Natural killer cell (primary cell): ENCODE data around the gene WNT5A. TPM values are rescaled to one million over a fixed set of nuclear protein-coding genes. Genes with fewer than 3 reads are reported as not detected.

Source experiments
- ATAC-seq, 3 donors: fragments of 150-1000 bp in 2 of 3; fragments of 200-7000 bp in 1 of 3; cut with Tn5 transposase; 1 replicate in 1 of 3; 2 replicates in 2 of 3; pipeline ENCODE4 v1.10.0; 2021; ENCODE audit warnings: mild to moderate bottlenecking in 2 of 3, moderate library complexity in 2 of 3
- DNase-seq, 2 donors: peaks; one replicate each; pipeline versions ENCODE4 v3.0.0 to v3.0.0-alpha.2; 2013 to 2021; ENCODE audit warnings: mixed read lengths in 1 of 2
- H3K27ac ChIP-seq: one replicate; pipeline ENCODE4 v1.5.1; 2013; ENCODE audit warnings: mild to moderate bottlenecking, low read length
- H3K27me3 ChIP-seq: one replicate; pipeline ENCODE4 v1.6.1; 2013; ENCODE audit warnings: low read length; ENCODE audit not compliant: control insufficient read depth, insufficient read depth
- H3K36me3 ChIP-seq: one replicate; pipeline ENCODE4 v1.6.1; 2013; ENCODE audit warnings: low read length; ENCODE audit not compliant: control insufficient read depth, insufficient read depth
- H3K4me1 ChIP-seq: one replicate; pipeline ENCODE4 v1.6.1; 2013; ENCODE audit warnings: low read length; ENCODE audit not compliant: control insufficient read depth, insufficient read depth
- H3K4me3 ChIP-seq: one replicate; pipeline ENCODE4 v1.5.1; 2013; ENCODE audit warnings: low read length
- H3K9me3 ChIP-seq: one replicate; pipeline ENCODE4 v1.6.1; 2013; ENCODE audit warnings: low read length; ENCODE audit not compliant: control insufficient read depth, insufficient read depth
- H3K27ac Mint-ChIP-seq, 2 donors: one replicate each; pipeline ENCODE4 v1.8.0; 2022; ENCODE audit warnings: mild to moderate bottlenecking in 2 of 2, mixed read lengths in 2 of 2, moderate library complexity in 1 of 2
- H3K27me3 Mint-ChIP-seq, 2 donors: one replicate each; pipeline ENCODE4 v1.8.0; 2022; ENCODE audit warnings: low read depth in 2 of 2, mixed read lengths in 2 of 2
- H3K36me3 Mint-ChIP-seq: one replicate; pipeline ENCODE4 v1.8.0; 2022; ENCODE audit warnings: mixed read lengths
- H3K4me1 Mint-ChIP-seq, 2 donors: one replicate each; pipeline ENCODE4 v1.8.0; 2022; ENCODE audit warnings: mixed read lengths in 2 of 2
- H3K4me3 Mint-ChIP-seq: one replicate; pipeline ENCODE4 v1.8.0; 2022; ENCODE audit warnings: mild to moderate bottlenecking, moderate library complexity, mixed read lengths
- H3K9me3 Mint-ChIP-seq, 2 donors: one replicate each; pipeline ENCODE4 v1.8.0; 2022; ENCODE audit warnings: mixed read lengths in 2 of 2
- WGBS: methylation state at CpG from one replicate; pipeline ENCODE4 v1.1.7; 2013; ENCODE audit warnings: missing lambda C conversion rate; ENCODE audit not compliant: insufficient coverage; 5-methylcytosine and 5-hydroxymethylcytosine counted together
- intact Hi-C: fragments of 100-400 bp; cut with micrococcal nuclease; formaldehyde crosslinking; loops from one replicate; pipeline ENCODE4 v1.14.2; 2022
- total RNA-seq, 4 donors: library from RNA; stranded (reverse); fragments of 120-200 nt in 1 of 4; gene quantifications; one replicate each; pipeline versions ENCODE4 v1.2.3 to v1.2.4, GENCODE V29; 2013 to 2022
- TF ChIP-seq, protein P1 (sequence below): fragments of 200-600 bp; IDR thresholded peaks from one replicate; pipeline ENCODE4 v1.8.0; 2022; ENCODE audit warnings: antibody characterized with exemption

The WNT5A gene
- total RNA-seq, 3 donors from 2014 or later (not counting 1 experiment from before 2014, with no cell fraction given), result not detected

DNA sequence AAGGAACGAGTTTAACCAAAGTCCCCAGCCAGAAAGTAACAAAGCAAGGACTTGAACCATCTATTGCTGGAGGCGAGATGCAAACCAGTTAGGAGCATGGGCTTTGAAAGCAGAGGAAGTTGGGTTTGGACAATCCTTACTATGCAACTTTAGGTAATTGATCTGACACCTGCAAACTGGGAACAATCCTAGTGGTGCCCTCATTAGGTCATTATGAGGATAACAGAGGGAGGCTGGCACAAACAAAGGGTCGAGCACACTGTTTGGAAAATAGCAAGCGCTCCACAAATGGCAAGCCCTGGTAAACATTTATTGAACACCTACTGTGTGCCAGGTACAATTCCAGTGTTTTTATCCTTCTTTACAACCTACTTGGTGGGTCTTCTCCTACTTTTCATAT lies 45.6 kb downstream of the WNT5A start:
- Mint-ChIP-seq H3K4me1 (no peaks in the 10 kb centered on the region), H3K36me3 (no peaks in the 10 kb centered on the region), H3K9me3 (peaks cover 0 to 6% of the 10 kb centered on the region in 2 donors), H3K27me3 (no peaks in the 10 kb centered on the region), H3K27ac (no peak overlapping the region), H3K4me3 (no peak overlapping the region)
- no peak overlapping the region for H3K4me3 ChIP-seq
- no peak for ATAC-seq
- TF ChIP-seq, protein P1, sequence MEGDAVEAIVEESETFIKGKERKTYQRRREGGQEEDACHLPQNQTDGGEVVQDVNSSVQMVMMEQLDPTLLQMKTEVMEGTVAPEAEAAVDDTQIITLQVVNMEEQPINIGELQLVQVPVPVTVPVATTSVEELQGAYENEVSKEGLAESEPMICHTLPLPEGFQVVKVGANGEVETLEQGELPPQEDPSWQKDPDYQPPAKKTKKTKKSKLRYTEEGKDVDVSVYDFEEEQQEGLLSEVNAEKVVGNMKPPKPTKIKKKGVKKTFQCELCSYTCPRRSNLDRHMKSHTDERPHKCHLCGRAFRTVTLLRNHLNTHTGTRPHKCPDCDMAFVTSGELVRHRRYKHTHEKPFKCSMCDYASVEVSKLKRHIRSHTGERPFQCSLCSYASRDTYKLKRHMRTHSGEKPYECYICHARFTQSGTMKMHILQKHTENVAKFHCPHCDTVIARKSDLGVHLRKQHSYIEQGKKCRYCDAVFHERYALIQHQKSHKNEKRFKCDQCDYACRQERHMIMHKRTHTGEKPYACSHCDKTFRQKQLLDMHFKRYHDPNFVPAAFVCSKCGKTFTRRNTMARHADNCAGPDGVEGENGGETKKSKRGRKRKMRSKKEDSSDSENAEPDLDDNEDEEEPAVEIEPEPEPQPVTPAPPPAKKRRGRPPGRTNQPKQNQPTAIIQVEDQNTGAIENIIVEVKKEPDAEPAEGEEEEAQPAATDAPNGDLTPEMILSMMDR, result no peak
- no peaks in the 10 kb centered on the region for H3K27me3 ChIP-seq
- 81% methylated on average over 4 of the region's 4 CpGs for WGBS
- H3K27ac ChIP-seq, result no peak overlapping the region
- no peak for DNase-seq
- peaks cover 3% of the 10 kb centered on the region for H3K9me3 ChIP-seq
- H3K4me1 ChIP-seq, result no peaks in the 10 kb centered on the region
- H3K36me3 ChIP-seq, result no peaks in the 10 kb centered on the region
- intact Hi-C loops, result no loop called here

DNA sequence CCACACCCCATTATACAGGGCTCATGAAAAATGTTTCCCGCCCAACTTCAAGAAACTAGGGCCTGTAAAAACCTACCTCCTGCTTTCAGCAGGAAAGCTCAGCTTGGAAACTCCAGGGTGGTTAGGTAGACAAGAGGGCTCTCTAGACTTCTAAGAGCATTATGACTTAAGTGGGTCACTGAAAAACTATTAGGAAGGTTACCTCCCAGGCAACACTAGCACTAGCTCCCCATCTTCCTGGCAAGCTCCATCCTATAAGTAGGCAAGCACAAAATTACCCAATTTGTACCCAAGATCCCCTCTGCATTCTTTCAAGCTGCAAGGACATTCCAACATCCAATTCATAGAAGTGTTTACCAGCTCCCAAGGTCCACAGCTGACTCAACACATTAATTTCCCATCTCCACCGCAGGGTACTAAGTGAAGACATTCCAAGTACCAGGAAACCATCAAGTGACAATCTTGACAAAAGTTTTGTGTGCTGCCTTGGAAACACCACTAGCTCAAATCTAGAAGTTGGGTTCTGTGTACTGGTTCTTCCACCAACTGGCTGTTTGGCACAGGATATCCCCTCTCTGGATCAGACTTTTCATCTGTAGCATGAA lies 46.9 kb downstream of the WNT5A start:
- Mint-ChIP-seq H3K36me3 (no peaks in the 10 kb centered on the region), H3K4me3 (no peak overlapping the region), H3K27ac (no peak overlapping the region), H3K27me3 (no peaks in the 10 kb centered on the region), H3K9me3 (peaks cover 0 to 6% of the 10 kb centered on the region in 2 donors), H3K4me1 (no peaks in the 10 kb centered on the region)
- DNase-seq (no peak), ATAC-seq (no peak)
- WGBS, result 83% methylated on average over 1 of the region's 2 CpGs
- Histone ChIP-seq H3K4me1 (no peaks in the 10 kb centered on the region), H3K27ac (no peak overlapping the region), H3K9me3 (peaks cover 3% of the 10 kb centered on the region), H3K4me3 (no peak overlapping the region), H3K36me3 (no peaks in the 10 kb centered on the region), H3K27me3 (no peaks in the 10 kb centered on the region)
- intact Hi-C loops, result no loop called here
- TF ChIP-seq, protein P1, result no peak

DNA sequence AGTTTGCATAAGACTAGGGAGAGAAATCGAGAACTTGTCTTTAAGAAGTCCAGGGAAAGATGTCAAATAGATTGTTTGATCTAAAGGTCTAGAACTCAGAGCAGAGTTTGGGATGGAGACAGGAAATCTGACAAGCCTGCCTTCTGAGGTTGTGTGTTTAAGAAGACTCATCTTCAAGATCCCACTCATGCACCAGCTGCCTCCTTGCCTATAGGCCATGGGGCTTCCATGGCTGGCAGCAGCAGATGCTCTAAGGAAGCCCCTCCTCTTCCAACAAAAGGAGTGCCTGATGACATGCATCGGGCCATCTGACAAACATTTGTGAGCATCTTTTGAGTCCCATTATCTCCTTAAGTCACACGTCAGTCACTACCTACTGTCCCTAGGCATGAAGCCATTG lies 47.4 kb downstream of the WNT5A start:
- Mint-ChIP-seq H3K27me3 (no peaks in the 10 kb centered on the region), H3K27ac (no peak overlapping the region), H3K9me3 (peaks cover 0 to 6% of the 10 kb centered on the region in 2 donors), H3K4me3 (no peak overlapping the region), H3K4me1 (no peaks in the 10 kb centered on the region), H3K36me3 (no peaks in the 10 kb centered on the region)
- Histone ChIP-seq H3K4me3 (no peak overlapping the region), H3K4me1 (no peaks in the 10 kb centered on the region), H3K9me3 (peaks cover 3% of the 10 kb centered on the region), H3K27me3 (no peaks in the 10 kb centered on the region), H3K36me3 (no peaks in the 10 kb centered on the region), H3K27ac (no peak overlapping the region)
- ATAC-seq, result no peak
- DNase-seq, result no peak
- WGBS, result 73% methylated on average over 3 of the region's 3 CpGs
- TF ChIP-seq, protein P1, result no peak
- intact Hi-C loops, result no loop called here

DNA sequence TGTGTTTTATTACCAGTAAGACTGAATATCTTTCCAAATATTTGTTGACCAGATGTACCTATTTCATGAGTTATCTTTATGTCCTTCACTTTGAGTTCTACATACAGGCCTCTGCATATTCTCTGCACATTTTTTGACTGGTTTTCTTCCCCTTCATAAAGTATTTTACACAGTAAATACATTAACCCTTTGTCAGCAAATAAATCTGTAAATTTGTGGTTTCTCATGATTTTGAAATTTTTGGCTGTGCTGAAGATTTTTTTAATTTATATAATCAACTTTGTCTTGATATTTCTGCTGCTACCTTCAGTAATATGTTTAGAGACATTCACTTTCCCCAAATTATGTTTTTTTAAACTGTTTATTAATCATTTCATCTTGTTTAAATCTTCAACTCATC lies 50.5 kb downstream of the WNT5A start:
- no peak overlapping the region for H3K27ac ChIP-seq
- H3K9me3 ChIP-seq, result no peaks in the 10 kb centered on the region
- Mint-ChIP-seq H3K9me3 (peaks cover 3 to 8% of the 10 kb centered on the region in 2 donors), H3K4me1 (no peaks in the 10 kb centered on the region), H3K36me3 (no peaks in the 10 kb centered on the region), H3K4me3 (no peak overlapping the region), H3K27ac (no peak overlapping the region), H3K27me3 (no peaks in the 10 kb centered on the region)
- H3K4me1 ChIP-seq, result no peaks in the 10 kb centered on the region
- H3K27me3 ChIP-seq, result no peaks in the 10 kb centered on the region
- H3K4me3 ChIP-seq, result no peak overlapping the region
- TF ChIP-seq, protein P1, result no peak
- intact Hi-C loops, result no loop called here
- ATAC-seq, result no peak
- no peaks in the 10 kb centered on the region for H3K36me3 ChIP-seq
- DNase-seq, result no peak
